HCT116 (cell line): Measurements from ENCODE around the gene PRCP.

Experiments used
- EGR1 ChIP-seq: IDR thresholded peaks from 2 replicates; pipeline ENCODE4 v1.6.1; 2012; ENCODE audit warnings: low read depth
- ELF1 ChIP-seq: IDR thresholded peaks from 2 replicates; pipeline ENCODE4 v1.6.1; 2012; ENCODE audit warnings: low read depth, borderline replicate concordance
- EZH2 ChIP-seq: fragments of 200-600 bp; sonication (generic); IDR thresholded peaks from 2 replicates; pipeline ENCODE4 v1.6.1; 2017; ENCODE audit warnings: antibody characterized with exemption, mixed run types
- POLR2A ChIP-seq: IDR thresholded peaks from 2 replicates; pipeline ENCODE4 v1.7.0; 2011; ENCODE audit warnings: borderline replicate concordance; ENCODE audit not compliant: insufficient read depth, insufficient read length; ENCODE audit errors: extremely low read depth
- POLR2AphosphoS5 ChIP-seq: IDR thresholded peaks from 2 replicates; pipeline ENCODE4 v1.6.1; 2011; ENCODE audit warnings: mild to moderate bottlenecking, low read depth, low read length, moderate library complexity
- RAD21 ChIP-seq: IDR thresholded peaks from 2 replicates; pipeline ENCODE4 v1.6.1; 2012; ENCODE audit warnings: low read depth, mild to moderate bottlenecking
- REST ChIP-seq: IDR thresholded peaks from 2 replicates; pipeline ENCODE4 v1.6.1; 2012; ENCODE audit warnings: low read depth
- SRF ChIP-seq: IDR thresholded peaks from 2 replicates; pipeline ENCODE4 v1.6.1; 2012; ENCODE audit warnings: low read depth
- TCF7L2 ChIP-seq: IDR thresholded peaks from 2 replicates; pipeline ENCODE4 v1.7.0; 2011; ENCODE audit warnings: borderline replicate concordance, inconsistent platforms; ENCODE audit not compliant: insufficient read depth, insufficient read length; ENCODE audit errors: extremely low read depth
- YY1 ChIP-seq: IDR thresholded peaks from 2 replicates; pipeline ENCODE4 v1.6.1; 2011; ENCODE audit warnings: low read length, low read depth, moderate library complexity, mild to moderate bottlenecking; ENCODE audit not compliant: insufficient replicate concordance; ENCODE audit errors: extremely low read depth
- ZNF274 ChIP-seq: fragments of 200-500 bp; sonication (Bioruptor generic); IDR thresholded peaks from 2 replicates; pipeline ENCODE4 v1.6.1; 2014; ENCODE audit warnings: mild to moderate bottlenecking, low read depth, low read length, inconsistent platforms
- TF ChIP-seq, protein P1 (sequence below), 3 experiments: fragments of 200-600 bp in 1 of 3; sonication (generic) in 1 of 3; IDR thresholded peaks in 2 of 3; conservative IDR thresholded peaks in 1 of 3; 2 replicates each; pipeline ENCODE4 v1.5.1; 2012 to 2017; ENCODE audit warnings: low read depth in 2 of 3, low read length in 2 of 3, antibody characterized with exemption in 1 of 3, borderline replicate concordance in 1 of 3, control low read depth in 1 of 3, mild to moderate bottlenecking in 1 of 3, mixed read lengths in 1 of 3, mixed run types in 1 of 3, moderate library complexity in 1 of 3; ENCODE audit not compliant: insufficient read depth in 1 of 3
- TF ChIP-seq, protein P2 (sequence below): IDR thresholded peaks from 2 replicates; pipeline ENCODE4 v1.6.1; 2012
- TF ChIP-seq, protein P3 (sequence below): IDR thresholded peaks from 2 replicates; pipeline ENCODE4 v1.6.1; 2011; ENCODE audit warnings: mild to moderate bottlenecking, low read length, moderate library complexity; ENCODE audit not compliant: insufficient replicate concordance; ENCODE audit errors: extremely low read depth

- TF ChIP-seq REST = no peak
- TF ChIP-seq, protein P1, sequence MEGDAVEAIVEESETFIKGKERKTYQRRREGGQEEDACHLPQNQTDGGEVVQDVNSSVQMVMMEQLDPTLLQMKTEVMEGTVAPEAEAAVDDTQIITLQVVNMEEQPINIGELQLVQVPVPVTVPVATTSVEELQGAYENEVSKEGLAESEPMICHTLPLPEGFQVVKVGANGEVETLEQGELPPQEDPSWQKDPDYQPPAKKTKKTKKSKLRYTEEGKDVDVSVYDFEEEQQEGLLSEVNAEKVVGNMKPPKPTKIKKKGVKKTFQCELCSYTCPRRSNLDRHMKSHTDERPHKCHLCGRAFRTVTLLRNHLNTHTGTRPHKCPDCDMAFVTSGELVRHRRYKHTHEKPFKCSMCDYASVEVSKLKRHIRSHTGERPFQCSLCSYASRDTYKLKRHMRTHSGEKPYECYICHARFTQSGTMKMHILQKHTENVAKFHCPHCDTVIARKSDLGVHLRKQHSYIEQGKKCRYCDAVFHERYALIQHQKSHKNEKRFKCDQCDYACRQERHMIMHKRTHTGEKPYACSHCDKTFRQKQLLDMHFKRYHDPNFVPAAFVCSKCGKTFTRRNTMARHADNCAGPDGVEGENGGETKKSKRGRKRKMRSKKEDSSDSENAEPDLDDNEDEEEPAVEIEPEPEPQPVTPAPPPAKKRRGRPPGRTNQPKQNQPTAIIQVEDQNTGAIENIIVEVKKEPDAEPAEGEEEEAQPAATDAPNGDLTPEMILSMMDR (IDR thresholded peaks at IDR 0.05 in 2 of 3, conservative IDR thresholded peaks at IDR 0.05 in 1 of 3; ENCODE audit: borderline replicate concordance in 1 of 3, insufficient read depth in 1 of 3, low read depth in 2 of 3, low read length in 2 of 3) = no peak
- TF ChIP-seq ZNF274 = no peak
- no peak for TF ChIP-seq RAD21
- TF ChIP-seq EGR1 = no peak
- TF ChIP-seq, protein P2, sequence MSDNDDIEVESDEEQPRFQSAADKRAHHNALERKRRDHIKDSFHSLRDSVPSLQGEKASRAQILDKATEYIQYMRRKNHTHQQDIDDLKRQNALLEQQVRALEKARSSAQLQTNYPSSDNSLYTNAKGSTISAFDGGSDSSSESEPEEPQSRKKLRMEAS = no peak
- no peak for TF ChIP-seq POLR2AphosphoS5
- no peak for TF ChIP-seq EZH2
- TF ChIP-seq TCF7L2 = no peak
- TF ChIP-seq, protein P3, sequence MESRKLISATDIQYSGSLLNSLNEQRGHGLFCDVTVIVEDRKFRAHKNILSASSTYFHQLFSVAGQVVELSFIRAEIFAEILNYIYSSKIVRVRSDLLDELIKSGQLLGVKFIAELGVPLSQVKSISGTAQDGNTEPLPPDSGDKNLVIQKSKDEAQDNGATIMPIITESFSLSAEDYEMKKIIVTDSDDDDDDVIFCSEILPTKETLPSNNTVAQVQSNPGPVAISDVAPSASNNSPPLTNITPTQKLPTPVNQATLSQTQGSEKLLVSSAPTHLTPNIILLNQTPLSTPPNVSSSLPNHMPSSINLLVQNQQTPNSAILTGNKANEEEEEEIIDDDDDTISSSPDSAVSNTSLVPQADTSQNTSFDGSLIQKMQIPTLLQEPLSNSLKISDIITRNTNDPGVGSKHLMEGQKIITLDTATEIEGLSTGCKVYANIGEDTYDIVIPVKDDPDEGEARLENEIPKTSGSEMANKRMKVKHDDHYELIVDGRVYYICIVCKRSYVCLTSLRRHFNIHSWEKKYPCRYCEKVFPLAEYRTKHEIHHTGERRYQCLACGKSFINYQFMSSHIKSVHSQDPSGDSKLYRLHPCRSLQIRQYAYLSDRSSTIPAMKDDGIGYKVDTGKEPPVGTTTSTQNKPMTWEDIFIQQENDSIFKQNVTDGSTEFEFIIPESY = no peak
- TF ChIP-seq YY1 = no peak
- no peak for TF ChIP-seq POLR2A
- TF ChIP-seq ELF1 = no peak
- TF ChIP-seq SRF = no peak
Observed at GRCh38 chr11:82823647-82824619, 76.3 kb downstream of the PRCP start.
